D721Med (cell line): Measurements from ENCODE around the gene SH3RF3.

Source experiments
- DNase-seq: peaks from one replicate; pipeline ENCODE4 v3.0.0; 2011; ENCODE audit warnings: low spot score; ENCODE audit not compliant: insufficient read length
- FAIRE-seq: peaks from 2 replicates; lab custom pipeline; 2011; peaks lifted over from hg19 to GRCh38; lab: Jason Lieb, UNC
- TF ChIP-seq, protein P1 (sequence below): IDR thresholded peaks from 2 replicates; pipeline ENCODE4 v1.5.1; 2012; ENCODE audit warnings: mild to moderate bottlenecking, control low read depth; ENCODE audit not compliant: insufficient read depth; ENCODE audit errors: missing control alignments

Gene SH3RF3

DNA sequence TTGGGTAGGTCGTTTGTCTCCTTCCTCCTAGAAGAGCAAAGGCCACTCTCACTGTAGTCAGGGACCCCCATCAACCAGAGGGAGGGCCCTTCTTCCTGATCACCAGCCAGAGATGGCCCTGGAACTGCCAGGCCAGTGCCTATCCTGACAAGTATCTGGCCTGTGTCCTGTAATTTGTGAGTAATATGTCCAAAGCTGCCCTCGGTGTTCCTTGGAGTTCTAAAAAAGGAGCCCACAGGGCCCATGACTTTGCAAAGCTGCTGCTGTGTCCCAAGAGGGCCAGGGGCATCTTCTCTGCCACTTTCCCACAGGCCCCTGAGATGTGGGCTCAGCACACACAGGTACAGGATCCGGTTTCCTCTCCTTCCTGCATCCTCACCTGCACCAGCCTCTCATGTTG lies 272.4 kb downstream of the SH3RF3 start:
- TF ChIP-seq, protein P1, sequence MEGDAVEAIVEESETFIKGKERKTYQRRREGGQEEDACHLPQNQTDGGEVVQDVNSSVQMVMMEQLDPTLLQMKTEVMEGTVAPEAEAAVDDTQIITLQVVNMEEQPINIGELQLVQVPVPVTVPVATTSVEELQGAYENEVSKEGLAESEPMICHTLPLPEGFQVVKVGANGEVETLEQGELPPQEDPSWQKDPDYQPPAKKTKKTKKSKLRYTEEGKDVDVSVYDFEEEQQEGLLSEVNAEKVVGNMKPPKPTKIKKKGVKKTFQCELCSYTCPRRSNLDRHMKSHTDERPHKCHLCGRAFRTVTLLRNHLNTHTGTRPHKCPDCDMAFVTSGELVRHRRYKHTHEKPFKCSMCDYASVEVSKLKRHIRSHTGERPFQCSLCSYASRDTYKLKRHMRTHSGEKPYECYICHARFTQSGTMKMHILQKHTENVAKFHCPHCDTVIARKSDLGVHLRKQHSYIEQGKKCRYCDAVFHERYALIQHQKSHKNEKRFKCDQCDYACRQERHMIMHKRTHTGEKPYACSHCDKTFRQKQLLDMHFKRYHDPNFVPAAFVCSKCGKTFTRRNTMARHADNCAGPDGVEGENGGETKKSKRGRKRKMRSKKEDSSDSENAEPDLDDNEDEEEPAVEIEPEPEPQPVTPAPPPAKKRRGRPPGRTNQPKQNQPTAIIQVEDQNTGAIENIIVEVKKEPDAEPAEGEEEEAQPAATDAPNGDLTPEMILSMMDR, result no peak
- FAIRE-seq, result no peak
- DNase-seq, result no peak

DNA sequence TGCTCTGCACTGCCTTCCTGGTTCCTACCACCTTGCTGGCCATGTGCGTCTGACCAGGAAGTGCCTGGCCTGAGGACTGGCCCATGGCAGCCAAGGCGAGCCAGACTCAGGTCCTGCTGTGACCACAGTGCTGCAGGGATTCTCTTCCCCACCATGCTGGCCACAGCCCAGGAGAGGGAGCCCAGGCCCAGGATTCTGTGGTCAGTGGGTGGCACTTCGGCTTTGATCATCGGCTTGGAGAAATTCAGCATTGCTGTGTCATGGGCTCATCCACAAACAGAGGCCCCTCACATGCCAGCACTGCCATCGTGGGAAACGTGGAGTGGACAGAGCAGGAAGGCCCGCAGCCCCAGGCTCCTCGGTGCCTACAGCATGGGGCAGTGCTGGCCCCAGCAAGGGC lies 273.2 kb downstream of the SH3RF3 start:
- DNase-seq (no peak), FAIRE-seq (no peak)
- TF ChIP-seq, protein P1, result no peak

DNA sequence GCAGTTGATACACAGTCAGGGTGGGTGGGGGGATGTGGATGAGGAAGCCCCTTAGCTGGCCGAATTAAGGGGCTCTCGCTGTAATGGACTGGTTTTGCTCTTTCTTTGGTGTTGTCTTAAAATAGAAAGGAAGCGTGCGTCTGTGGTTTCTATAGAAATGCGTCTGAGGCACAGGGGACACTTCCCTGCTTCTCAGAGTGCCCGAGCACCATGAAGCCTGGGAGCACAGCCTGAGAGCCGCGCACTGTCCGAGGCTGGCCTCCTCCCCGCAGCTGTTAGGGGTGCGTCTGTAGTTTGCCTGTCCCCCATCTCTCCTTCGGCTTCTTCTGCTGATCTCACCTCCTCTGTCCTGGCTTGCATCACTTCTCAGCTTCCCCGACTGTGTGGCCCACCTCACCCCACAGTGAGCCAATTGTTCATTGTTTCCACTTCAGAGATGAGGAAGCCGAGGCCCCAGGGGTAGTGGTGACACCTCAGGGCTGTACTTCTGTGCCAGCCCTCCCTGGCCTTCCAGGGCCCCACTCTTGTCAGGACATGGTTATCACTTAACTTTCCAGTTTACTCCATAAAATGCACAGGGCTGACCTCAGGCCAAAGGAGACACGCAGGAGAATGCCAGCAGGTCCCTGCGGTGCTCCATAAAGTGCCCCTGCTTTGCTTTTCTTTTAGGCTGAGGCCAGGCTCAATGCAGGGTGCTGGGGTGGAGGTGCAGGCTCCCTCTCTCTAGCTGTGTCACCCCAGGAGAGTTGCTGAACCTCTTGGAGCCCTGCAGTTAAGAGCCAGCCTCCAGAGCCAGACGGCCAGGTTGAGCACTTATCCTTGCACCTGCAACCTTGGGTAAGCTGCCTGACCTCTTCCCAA lies 274.2 kb downstream of the SH3RF3 start:
- DNase-seq (no peak), FAIRE-seq (no peak)
- TF ChIP-seq, protein P1, result no peak

DNA sequence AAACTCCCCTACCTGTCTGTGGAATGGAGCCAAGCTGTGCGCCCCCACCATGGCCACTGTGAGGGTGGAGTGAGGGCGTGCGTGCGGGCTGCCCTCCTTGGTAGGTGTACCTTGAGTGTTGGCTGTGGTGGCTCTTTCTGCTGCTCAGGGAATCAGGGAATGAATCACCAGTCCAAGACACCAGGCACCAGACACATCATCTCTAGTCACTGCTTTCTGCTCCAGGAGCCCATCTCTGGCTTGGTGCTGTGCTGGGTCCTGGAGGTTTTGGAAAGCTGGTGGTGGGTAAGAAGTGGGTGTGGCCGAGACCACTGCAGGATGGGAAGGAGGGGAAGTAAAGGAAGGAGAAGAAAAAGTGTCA lies 274.8 kb downstream of the SH3RF3 start:
- no peak for FAIRE-seq
- no peak for DNase-seq
- TF ChIP-seq, protein P1, result no peak

DNA sequence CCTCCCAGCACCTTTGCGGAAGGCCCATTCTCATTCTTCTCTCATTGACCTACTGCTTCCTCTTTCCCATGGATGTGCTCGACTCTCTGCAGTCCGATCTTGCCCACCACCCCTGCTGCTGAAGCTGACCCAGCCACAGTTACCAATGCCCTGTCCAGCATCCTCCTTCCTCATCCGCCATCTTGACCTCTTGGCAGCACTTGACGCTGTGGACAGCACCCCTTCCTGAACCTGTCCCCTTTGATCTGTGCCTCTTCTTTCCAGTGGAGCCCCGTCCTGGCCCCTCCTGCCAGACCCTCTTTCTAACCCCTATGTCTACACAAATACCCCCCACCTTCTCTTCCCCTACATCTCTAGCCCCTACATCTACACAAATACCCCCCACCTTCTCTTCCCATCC lies 275.7 kb downstream of the SH3RF3 start:
- no peak for DNase-seq
- TF ChIP-seq, protein P1, result no peak
- no peak for FAIRE-seq

DNA sequence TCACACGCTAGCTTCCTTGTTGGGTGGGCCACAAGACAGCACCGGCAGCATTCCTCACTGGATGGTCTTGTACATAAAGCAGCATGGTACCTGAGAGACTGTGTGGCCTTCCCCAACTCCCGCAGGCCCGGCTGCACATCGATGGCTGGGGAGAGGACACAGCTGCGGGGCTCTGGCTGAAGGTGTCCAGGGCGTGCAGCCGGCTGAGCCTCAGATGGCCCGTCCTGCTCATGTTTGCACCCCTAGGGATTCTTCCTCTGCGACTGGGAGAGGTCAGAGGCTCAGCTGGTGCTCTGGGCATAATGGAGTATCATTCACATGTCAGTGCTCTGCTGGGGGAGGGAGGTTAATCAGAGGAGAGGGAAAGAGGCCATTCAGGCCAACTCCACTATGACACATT lies 276.9 kb downstream of the SH3RF3 start:
- DNase-seq, result no peak
- FAIRE-seq, result no peak
- TF ChIP-seq, protein P1, result no peak

DNA sequence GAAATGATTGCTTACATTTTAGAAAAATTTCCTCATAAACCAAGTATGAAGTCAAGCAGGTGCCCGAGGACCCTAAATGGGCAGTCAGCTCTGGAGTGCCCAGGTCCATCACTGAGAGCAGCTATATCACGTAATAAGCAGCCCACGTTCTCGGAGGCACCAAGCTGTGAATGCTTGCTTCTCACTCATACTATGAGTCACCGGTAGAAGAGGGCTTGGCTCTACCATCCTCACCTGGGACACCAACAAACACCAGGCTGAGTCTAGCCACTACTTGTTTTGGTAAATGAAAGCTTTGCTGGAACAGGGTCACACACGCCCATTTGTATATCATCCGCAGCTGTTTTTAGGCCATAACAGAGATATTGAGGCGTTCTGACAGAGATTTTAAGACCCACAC lies 277.3 kb downstream of the SH3RF3 start:
- FAIRE-seq, result no peak
- DNase-seq, result no peak
- TF ChIP-seq, protein P1, result no peak
